Tibial nerve (tissue), 4 donors: ENCODE measurements around the gene STARD9. TPM values are rescaled to one million over a fixed set of nuclear protein-coding genes. Genes with fewer than 3 reads are reported as not detected.
A peak's percentile ranks its signal among the peaks of the same experiment; 100 is the strongest.

Source experiments
- DNase-seq, 2 donors: peaks; one replicate each; pipeline ENCODE4 v3.0.0-alpha.2; 2019; ENCODE audit warnings: low spot score in 2 of 2
- H3K27ac ChIP-seq, 4 donors: fragments of 200-600 bp; sonication (generic) in 3 of 4; one replicate each; pipeline ENCODE4 v1.5.1; 2017 to 2019; ENCODE audit warnings: mild to moderate bottlenecking in 1 of 4
- H3K27me3 ChIP-seq, 2 donors: fragments of 200-600 bp; sonication (generic) in 1 of 2; one replicate each; pipeline versions ENCODE4 v1.5.1 to v1.6.0; 2017 to 2019
- H3K36me3 ChIP-seq, 3 donors: fragments of 200-600 bp; sonication (generic); one replicate each; pipeline ENCODE4 v1.5.1; 2018 to 2019
- H3K4me1 ChIP-seq, 4 donors: fragments of 200-600 bp; sonication (generic) in 3 of 4; one replicate each; pipeline ENCODE4 v1.5.1; 2017 to 2019
- H3K4me3 ChIP-seq, 4 donors: fragments of 200-600 bp; sonication (generic) in 3 of 4; one replicate each; pipeline ENCODE4 v1.5.1; 2017 to 2019; ENCODE audit warnings: mild to moderate bottlenecking in 1 of 4, moderate library complexity in 1 of 4
- H3K9me3 ChIP-seq, 4 donors: fragments of 200-600 bp; sonication (generic) in 3 of 4; one replicate each; pipeline ENCODE4 v1.5.1; 2017 to 2019
- EP300 ChIP-seq, 2 donors: sonication (generic); formaldehyde crosslinking; IDR thresholded peaks; one replicate each; pipeline ENCODE4 v1.6.1; 2017; ENCODE audit warnings: antibody characterized with exemption in 2 of 2, mild to moderate bottlenecking in 1 of 2
- POLR2A ChIP-seq, 2 donors: fragments of 450-650 bp; IDR thresholded peaks; one replicate each; pipeline ENCODE4 v1.6.1; 2017; ENCODE audit warnings: antibody characterized with exemption in 2 of 2, mild to moderate bottlenecking in 2 of 2, moderate library complexity in 2 of 2
- WGBS, 2 donors: methylation state at CpG; one replicate each; pipeline ENCODE4 v1.1.5; 2018; 5-methylcytosine and 5-hydroxymethylcytosine counted together
- total RNA-seq, 4 donors: library from RNA; depleted of rRNA; stranded (reverse); fragments of >200 nt; gene quantifications; one replicate each; pipeline ENCODE4 v1.1.0, GENCODE V29; 2016
- TF ChIP-seq, protein P1 (sequence below), 5 experiments: fragments of 200-600 bp in 3 of 5; fragments of 450-650 bp in 2 of 5; sonication (generic) in 3 of 5; IDR thresholded peaks; one replicate each; pipeline ENCODE4 v1.5.1; 2016 to 2019; ENCODE audit warnings: antibody characterized with exemption in 5 of 5, mild to moderate bottlenecking in 3 of 5, moderate library complexity in 2 of 5

The STARD9 gene
- total RNA-seq, 4 donors from 2014 or later, result 66.6 to 95.1 (median 80.3) TPM

DNA sequence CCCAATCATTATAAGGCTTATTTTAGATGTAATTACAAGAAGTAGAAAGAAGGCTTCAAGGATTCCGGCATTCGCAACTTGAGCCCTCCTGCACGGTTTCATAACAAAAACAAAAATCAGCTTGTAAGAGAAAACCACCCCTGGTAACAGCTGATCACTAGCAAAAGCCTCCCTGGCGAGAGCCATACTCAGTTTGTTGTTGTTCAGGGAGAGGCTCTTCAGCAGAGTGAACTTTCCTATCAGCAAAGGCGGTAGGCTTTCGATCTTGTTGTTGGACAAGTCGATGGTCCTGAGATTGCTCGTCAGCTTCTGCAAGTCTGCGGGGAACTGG lies 27.5 kb upstream of the STARD9 start:
- DNase-seq, result no peak
- Histone ChIP-seq H3K9me3 (no peaks in the 10 kb centered on the region), H3K4me1 (peaks cover 0 to 38% (median 22%) of the 10 kb centered on the region in 4 donors), H3K27ac (peak overlapping the region; percentile 80 to 98 (median 95)), H3K4me3 (peak overlapping the region; percentile 75 to 96 (median 88)), H3K36me3 (peaks cover 0 to 31% (median 6%) of the 10 kb centered on the region in 3 donors), H3K27me3 (no peaks in the 10 kb centered on the region)
- WGBS, 2 donors, result 1 to 3% methylated on average over 9 of the region's 9 CpGs
- TF ChIP-seq, protein P1, sequence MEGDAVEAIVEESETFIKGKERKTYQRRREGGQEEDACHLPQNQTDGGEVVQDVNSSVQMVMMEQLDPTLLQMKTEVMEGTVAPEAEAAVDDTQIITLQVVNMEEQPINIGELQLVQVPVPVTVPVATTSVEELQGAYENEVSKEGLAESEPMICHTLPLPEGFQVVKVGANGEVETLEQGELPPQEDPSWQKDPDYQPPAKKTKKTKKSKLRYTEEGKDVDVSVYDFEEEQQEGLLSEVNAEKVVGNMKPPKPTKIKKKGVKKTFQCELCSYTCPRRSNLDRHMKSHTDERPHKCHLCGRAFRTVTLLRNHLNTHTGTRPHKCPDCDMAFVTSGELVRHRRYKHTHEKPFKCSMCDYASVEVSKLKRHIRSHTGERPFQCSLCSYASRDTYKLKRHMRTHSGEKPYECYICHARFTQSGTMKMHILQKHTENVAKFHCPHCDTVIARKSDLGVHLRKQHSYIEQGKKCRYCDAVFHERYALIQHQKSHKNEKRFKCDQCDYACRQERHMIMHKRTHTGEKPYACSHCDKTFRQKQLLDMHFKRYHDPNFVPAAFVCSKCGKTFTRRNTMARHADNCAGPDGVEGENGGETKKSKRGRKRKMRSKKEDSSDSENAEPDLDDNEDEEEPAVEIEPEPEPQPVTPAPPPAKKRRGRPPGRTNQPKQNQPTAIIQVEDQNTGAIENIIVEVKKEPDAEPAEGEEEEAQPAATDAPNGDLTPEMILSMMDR (IDR thresholded peaks at IDR 0.05), result no peak
- TF ChIP-seq EP300 (IDR thresholded peaks at IDR 0.05), result no peak

DNA sequence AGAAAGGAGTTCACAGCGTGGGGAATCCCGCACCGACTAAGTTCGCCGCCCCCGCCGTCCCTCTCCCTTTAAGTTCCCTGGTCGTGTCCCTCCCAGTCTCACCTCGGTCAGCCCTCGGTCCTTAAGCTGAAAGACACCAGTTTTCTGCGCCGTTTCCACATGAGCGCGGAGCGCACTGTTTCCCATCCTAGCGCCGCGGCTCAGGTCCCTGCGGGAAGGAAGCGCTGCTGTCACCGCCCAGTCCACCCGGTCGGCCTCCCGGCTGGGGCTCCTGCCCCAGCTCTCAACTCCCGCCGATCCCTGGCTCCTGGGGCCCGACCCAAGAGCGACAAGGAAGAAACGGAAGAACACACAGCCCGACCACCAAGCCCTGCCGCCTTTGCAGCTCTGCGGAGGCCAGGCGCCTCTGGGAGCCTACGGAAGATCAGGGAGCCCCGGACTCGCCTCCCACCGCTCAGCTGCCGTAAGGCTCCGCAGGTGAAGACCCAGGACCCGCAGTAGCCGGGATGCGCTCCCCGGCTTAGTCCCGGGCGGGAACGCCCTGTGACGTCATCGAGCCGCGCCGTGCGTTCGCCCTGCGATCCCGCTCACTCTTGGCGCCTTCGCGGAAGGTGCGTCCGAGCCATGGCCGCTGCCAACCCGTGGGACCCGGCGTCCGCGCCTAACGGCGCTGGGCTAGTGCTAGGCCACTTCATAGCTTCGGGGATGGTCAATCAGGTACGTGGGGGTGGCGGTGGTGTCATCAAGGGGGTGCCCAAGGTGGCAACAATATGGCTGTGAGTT lies 27.0 kb upstream of the STARD9 start, which contains the start of the genes HAUS2 and LRRC57:
Gene HAUS2 (plus strand): TSS at position 590 of the 783 bp plus-strand sequence. CDS start 35 bp downstream, at position 625.
Gene LRRC57 (minus strand): TSS at position 545 of the 783 bp plus-strand sequence. CDS start 359 bp downstream, at position 186.
- TF ChIP-seq EP300 (IDR thresholded peaks at IDR 0.05), result peak in 1 of 2 donors; percentile 97
- peak; percentile 72 to 89 for TF ChIP-seq POLR2A (IDR thresholded peaks at IDR 0.05)
- TF ChIP-seq, protein P1 (IDR thresholded peaks at IDR 0.05), result peak in 2 of 5 experiments; percentile 31 to 40
- H3K9me3 ChIP-seq, result no peaks in the 10 kb centered on the region
- 1% methylated on average over 40 to 67 of the region's 71 CpGs for WGBS, 2 donors
- peaks cover 0 to 26% (median 5%) of the 10 kb centered on the region in 3 donors for H3K36me3 ChIP-seq
- peak; percentile 64 to 66 for DNase-seq
- H3K27ac ChIP-seq, result peak within 1 kb of the TSS; percentile 80 to 98 (median 95)
- peaks cover 0 to 38% (median 22%) of the 10 kb centered on the region in 4 donors for H3K4me1 ChIP-seq
- H3K4me3 ChIP-seq, result peak within 1 kb of the TSS; percentile 75 to 96 (median 88)
- H3K27me3 ChIP-seq, result no peaks in the 10 kb centered on the region

DNA sequence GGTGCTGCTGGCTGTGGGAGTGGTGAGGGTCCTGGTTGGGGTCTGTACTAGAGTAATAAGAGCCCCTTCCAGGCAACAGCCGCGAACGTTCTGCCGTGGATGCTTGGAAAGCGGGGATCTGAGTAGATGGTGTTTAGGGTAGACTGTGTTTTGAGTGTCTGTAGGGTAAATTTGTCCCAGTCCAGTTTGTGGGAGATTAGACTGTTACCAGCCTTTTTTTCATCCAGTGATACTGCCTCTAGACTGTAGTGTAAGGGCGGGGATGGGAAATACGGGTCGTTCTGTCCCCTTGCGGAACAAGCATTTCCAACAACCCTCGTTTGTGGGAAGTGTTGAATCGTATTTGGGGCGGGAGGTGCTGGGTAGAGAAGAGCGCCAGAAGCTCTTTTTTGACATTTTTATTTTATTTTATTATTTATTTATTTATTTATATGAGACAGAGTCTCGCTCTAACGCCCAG lies 26.3 kb upstream of the STARD9 start:
- Histone ChIP-seq H3K9me3 (no peaks in the 10 kb centered on the region), H3K4me3 (peak overlapping the region; percentile 75 to 96 (median 88)), H3K27ac (peak overlapping the region; percentile 80 to 98 (median 95)), H3K4me1 (peaks cover 0 to 38% (median 22%) of the 10 kb centered on the region in 4 donors), H3K27me3 (no peaks in the 10 kb centered on the region), H3K36me3 (peaks cover 0 to 19% (median 0%) of the 10 kb centered on the region in 3 donors)
- 0% methylated on average over 15 of the region's 15 CpGs for WGBS, 2 donors
- no peak for TF ChIP-seq EP300 (IDR thresholded peaks at IDR 0.05)
- TF ChIP-seq, protein P1 (IDR thresholded peaks at IDR 0.05), result no peak
- TF ChIP-seq POLR2A (IDR thresholded peaks at IDR 0.05), result no peak
- peak in 1 of 2 donors; percentile 51 for DNase-seq

DNA sequence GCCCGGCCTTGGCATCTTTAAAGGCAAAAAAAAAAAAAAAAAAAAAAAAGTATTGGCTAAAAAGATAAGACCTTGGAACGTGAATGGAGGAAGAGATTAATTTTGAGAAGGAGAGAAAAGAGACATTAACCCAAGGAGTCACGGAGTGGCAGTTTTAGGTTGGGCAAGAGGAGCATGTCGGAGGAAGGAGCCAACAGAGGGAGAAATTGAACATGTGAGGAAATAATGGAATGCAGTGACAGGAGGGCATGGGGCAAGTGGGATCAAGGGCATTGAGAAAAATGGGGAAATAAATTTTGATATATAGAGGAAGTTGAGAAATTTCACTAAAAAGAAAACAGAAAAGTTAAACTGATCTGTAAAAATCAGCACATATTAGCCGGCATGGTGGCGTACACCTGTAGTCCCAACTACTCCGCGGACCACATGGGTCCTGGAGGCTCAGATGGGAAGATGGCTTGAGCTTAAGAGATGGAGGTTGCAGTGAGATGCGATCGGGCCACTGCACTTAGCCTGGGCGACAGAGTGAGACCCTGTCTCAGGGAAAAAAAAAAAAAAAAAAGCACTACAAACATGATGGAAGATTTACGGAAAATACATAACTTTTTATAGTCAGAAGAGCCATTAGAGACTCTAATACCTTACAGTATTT lies 25.5 kb upstream of the STARD9 start:
- H3K27ac ChIP-seq, result peak overlapping the region in 2 of 4 donors; percentile 94 to 98

More for the DNA sequence above, 25.5 kb upstream of the STARD9 start:
- peaks cover 0 to 38% (median 22%) of the 10 kb centered on the region in 4 donors for H3K4me1 ChIP-seq
- no peaks in the 10 kb centered on the region for H3K9me3 ChIP-seq
- peak overlapping the region in 3 of 4 donors; percentile 75 to 96 (median 96) for H3K4me3 ChIP-seq
- DNase-seq, result no peak
- H3K27me3 ChIP-seq, result no peaks in the 10 kb centered on the region
- TF ChIP-seq, protein P1 (IDR thresholded peaks at IDR 0.05), result no peak
- no peak for TF ChIP-seq POLR2A (IDR thresholded peaks at IDR 0.05)
- no peak for TF ChIP-seq EP300 (IDR thresholded peaks at IDR 0.05)
- 68 to 69% methylated on average over 12 of the region's 12 CpGs for WGBS, 2 donors
- H3K36me3 ChIP-seq, result peaks cover 0 to 11% (median 0%) of the 10 kb centered on the region in 3 donors
